ENCODE results near the gene CLDND1. TPM values are rescaled to one million over a fixed set of nuclear protein-coding genes. Genes with fewer than 3 reads are reported as not detected.

Gene CLDND1
- total RNA-seq, 2 donors from 2014 or later = 97.7 to 106 TPM

- no peak overlapping the region for H3K4me3 ChIP-seq (ENCODE audit: low read length)
- Mint-ChIP-seq H3K27me3 (ENCODE audit: insufficient read depth) (no peaks in the 10 kb centered on the region), H3K36me3 (ENCODE audit: low read depth) (no peaks in the 10 kb centered on the region), H3K27ac (no peak overlapping the region), H3K4me1 (peaks cover 11% of the 10 kb centered on the region), H3K9me3 (no peaks in the 10 kb centered on the region), H3K4me3 (no peak overlapping the region)
- WGBS, 2 experiments (ENCODE audit: insufficient coverage in 1 of 2, insufficient read length in 1 of 2) = 92 to 100% methylated on average over 1 to 2 of the region's 2 CpGs
- no peaks in the 10 kb centered on the region for H3K4me1 ChIP-seq (ENCODE audit: control insufficient read depth, insufficient read depth, low read length)
- TF ChIP-seq CTCF (conservative IDR thresholded peaks at IDR 0.05) = no peak
- H3K27ac ChIP-seq (ENCODE audit: low read depth, low read length) = no peak overlapping the region
- H3K27me3 ChIP-seq (ENCODE audit: control insufficient read depth, insufficient read depth, low read length, poor library complexity, severe bottlenecking) = no peaks in the 10 kb centered on the region
- H3K9ac ChIP-seq (ENCODE audit: extremely low read depth, low read length, poor library complexity, severe bottlenecking) = no peak overlapping the region
- DNase-seq = no peak
- H3K9me3 ChIP-seq (ENCODE audit: control insufficient read depth, low read length) = no peaks in the 10 kb centered on the region
- no peaks in the 10 kb centered on the region for H3K36me3 ChIP-seq (ENCODE audit: control insufficient read depth, insufficient read depth, low read length)
These were observed 45.1 kb upstream of the CLDND1 start for GRCh38 chr3:98567666-98568270.

GRCh38 chr3:98565843-98566242, 43.1 kb upstream of the CLDND1 start:
- H3K4me3 Mint-ChIP-seq = no peak overlapping the region
- no peaks in the 10 kb centered on the region for H3K36me3 ChIP-seq (ENCODE audit: control insufficient read depth, insufficient read depth, low read length)
- no peak for TF ChIP-seq CTCF (conservative IDR thresholded peaks at IDR 0.05)
- no peaks in the 10 kb centered on the region for H3K9me3 ChIP-seq (ENCODE audit: control insufficient read depth, low read length)
- H3K9me3 Mint-ChIP-seq = no peaks in the 10 kb centered on the region
- H3K4me3 ChIP-seq (ENCODE audit: low read length) = no peak overlapping the region
- no peak overlapping the region for H3K27ac Mint-ChIP-seq
- H3K27ac ChIP-seq (ENCODE audit: low read depth, low read length) = no peak overlapping the region
- peaks cover 11% of the 10 kb centered on the region for H3K4me1 Mint-ChIP-seq
- DNase-seq = no peak
- H3K4me1 ChIP-seq (ENCODE audit: control insufficient read depth, insufficient read depth, low read length) = no peaks in the 10 kb centered on the region
- H3K27me3 Mint-ChIP-seq (ENCODE audit: insufficient read depth) = no peaks in the 10 kb centered on the region
- no peak overlapping the region for H3K9ac ChIP-seq (ENCODE audit: extremely low read depth, low read length, poor library complexity, severe bottlenecking)
- 86 to 93% methylated on average over 5 to 6 of the region's 6 CpGs for WGBS, 2 experiments (ENCODE audit: insufficient coverage in 1 of 2, insufficient read length in 1 of 2)
- H3K27me3 ChIP-seq (ENCODE audit: control insufficient read depth, insufficient read depth, low read length, poor library complexity, severe bottlenecking) = no peaks in the 10 kb centered on the region
- H3K36me3 Mint-ChIP-seq (ENCODE audit: low read depth) = no peaks in the 10 kb centered on the region

GRCh38 chr3:98565237-98565643, 42.5 kb upstream of the CLDND1 start:
- no peaks in the 10 kb centered on the region for H3K27me3 Mint-ChIP-seq (ENCODE audit: insufficient read depth)
- H3K36me3 ChIP-seq (ENCODE audit: control insufficient read depth, insufficient read depth, low read length) = no peaks in the 10 kb centered on the region
- no peak overlapping the region for H3K4me3 Mint-ChIP-seq
- no peak overlapping the region for H3K9ac ChIP-seq (ENCODE audit: extremely low read depth, low read length, poor library complexity, severe bottlenecking)
- no peak overlapping the region for H3K27ac Mint-ChIP-seq
- no peaks in the 10 kb centered on the region for H3K9me3 Mint-ChIP-seq
- DNase-seq = no peak
- H3K4me3 ChIP-seq (ENCODE audit: low read length) = no peak overlapping the region
- no peaks in the 10 kb centered on the region for H3K36me3 Mint-ChIP-seq (ENCODE audit: low read depth)
- H3K27ac ChIP-seq (ENCODE audit: low read depth, low read length) = no peak overlapping the region
- H3K4me1 ChIP-seq (ENCODE audit: control insufficient read depth, insufficient read depth, low read length) = no peaks in the 10 kb centered on the region
- H3K4me1 Mint-ChIP-seq = peaks cover 11% of the 10 kb centered on the region
- H3K27me3 ChIP-seq (ENCODE audit: control insufficient read depth, insufficient read depth, low read length, poor library complexity, severe bottlenecking) = no peaks in the 10 kb centered on the region
- 64% methylated on average over 3 of the region's 3 CpGs; no CpG with 5 or more reads in 1 of the 2 experiments for WGBS, 2 experiments (ENCODE audit: insufficient coverage in 1 of 2, insufficient read length in 1 of 2)
- no peak for TF ChIP-seq CTCF (conservative IDR thresholded peaks at IDR 0.05)
- H3K9me3 ChIP-seq (ENCODE audit: control insufficient read depth, low read length) = no peaks in the 10 kb centered on the region
